CD8-positive, alpha-beta memory T cell (primary cell): ENCODE data around the gene INAFM2. TPM values are rescaled to one million over a fixed set of nuclear protein-coding genes. Genes with fewer than 3 reads are reported as not detected.
A peak's percentile ranks its signal among the peaks of the same experiment; 100 is the strongest.

Source experiments
- CTCF ChIA-PET: fragments of 350-600 bp; sonication (Branson Sonifier 250); formaldehyde crosslinking; loops from one replicate; lab custom pipeline; 2021; ENCODE audit warnings: antibody characterized with exemption; lab: Charles Lee
- POLR2A ChIA-PET: fragments of 350-600 bp; sonication (Branson Sonifier 250); formaldehyde crosslinking; loops from one replicate; lab custom pipeline; 2021; ENCODE audit warnings: antibody characterized with exemption; lab: Charles Lee
- DNase-seq, 5 donors: peaks; one replicate each; pipeline versions ENCODE4 v3.0.0 to v3.0.0-alpha.2; 2020 to 2022; ENCODE audit warnings: mixed read lengths in 1 of 5
- H3K27ac ChIP-seq: one replicate; pipeline ENCODE4 v1.7.0; 2013; ENCODE audit warnings: low read depth, mild to moderate bottlenecking, low read length, moderate library complexity
- H3K27me3 ChIP-seq: 2 replicates; pipeline ENCODE4 v1.7.0; 2013; ENCODE audit warnings: low read length, mild to moderate bottlenecking; ENCODE audit not compliant: insufficient read depth, poor library complexity, severe bottlenecking
- H3K36me3 ChIP-seq: 2 replicates; pipeline ENCODE4 v1.7.0; 2013; ENCODE audit warnings: mild to moderate bottlenecking, low read length, moderate library complexity; ENCODE audit not compliant: insufficient read depth
- H3K4me1 ChIP-seq: 2 replicates; pipeline ENCODE4 v1.7.0; 2013; ENCODE audit warnings: mild to moderate bottlenecking, low read length, moderate library complexity; ENCODE audit not compliant: insufficient read depth
- H3K4me3 ChIP-seq: 2 replicates; pipeline ENCODE4 v1.7.0; 2013; ENCODE audit warnings: mild to moderate bottlenecking, low read length
- H3K9me3 ChIP-seq: 2 replicates; pipeline ENCODE4 v1.7.0; 2013; ENCODE audit warnings: mild to moderate bottlenecking, low read length
- H3K27ac Mint-ChIP-seq, 8 donors: one replicate each; pipeline ENCODE4 v1.8.0; 2020 to 2021; ENCODE audit warnings: mixed read lengths in 8 of 8, mild to moderate bottlenecking in 6 of 8, inconsistent platforms in 3 of 8, moderate library complexity in 3 of 8
- H3K27me3 Mint-ChIP-seq, 2 donors: one replicate each; pipeline ENCODE4 v1.8.0; 2020 to 2021; ENCODE audit warnings: mixed read lengths in 2 of 2, mild to moderate bottlenecking in 1 of 2, moderate library complexity in 1 of 2
- H3K36me3 Mint-ChIP-seq, 3 donors: one replicate each; pipeline ENCODE4 v1.8.0; 2020 to 2021; ENCODE audit warnings: mixed read lengths in 3 of 3, inconsistent platforms in 1 of 3, mild to moderate bottlenecking in 1 of 3
- H3K4me1 Mint-ChIP-seq, 3 donors: one replicate each; pipeline ENCODE4 v1.8.0; 2020 to 2021; ENCODE audit warnings: mixed read lengths in 3 of 3, inconsistent platforms in 1 of 3, mild to moderate bottlenecking in 1 of 3
- H3K4me3 Mint-ChIP-seq, 7 donors: one replicate each; pipeline ENCODE4 v1.8.0; 2020 to 2021; ENCODE audit warnings: mixed read lengths in 7 of 7, mild to moderate bottlenecking in 6 of 7, moderate library complexity in 4 of 7, inconsistent platforms in 2 of 7
- H3K9me3 Mint-ChIP-seq, 5 donors: one replicate each; pipeline ENCODE4 v1.8.0; 2020 to 2022; ENCODE audit warnings: mixed read lengths in 5 of 5, mild to moderate bottlenecking in 3 of 5, moderate library complexity in 2 of 5, inconsistent platforms in 1 of 5
- polyA plus RNA-seq: library from polyadenylated mRNA; unstranded; fragments of 300-500 nt; fragmentation: Illumina TruSeq; gene quantifications from one replicate; pipeline ENCODE4 v1.2.3, GENCODE V29; 2021
- total RNA-seq, 2 experiments: library from RNA; stranded (reverse); gene quantifications; one replicate each; pipeline ENCODE4 v1.2.3, GENCODE V29; 2021

The INAFM2 gene
- total and polyA plus RNA-seq, 3 experiments from 2014 or later: 2.7 to 15.3 (median 13.5) TPM

DNA sequence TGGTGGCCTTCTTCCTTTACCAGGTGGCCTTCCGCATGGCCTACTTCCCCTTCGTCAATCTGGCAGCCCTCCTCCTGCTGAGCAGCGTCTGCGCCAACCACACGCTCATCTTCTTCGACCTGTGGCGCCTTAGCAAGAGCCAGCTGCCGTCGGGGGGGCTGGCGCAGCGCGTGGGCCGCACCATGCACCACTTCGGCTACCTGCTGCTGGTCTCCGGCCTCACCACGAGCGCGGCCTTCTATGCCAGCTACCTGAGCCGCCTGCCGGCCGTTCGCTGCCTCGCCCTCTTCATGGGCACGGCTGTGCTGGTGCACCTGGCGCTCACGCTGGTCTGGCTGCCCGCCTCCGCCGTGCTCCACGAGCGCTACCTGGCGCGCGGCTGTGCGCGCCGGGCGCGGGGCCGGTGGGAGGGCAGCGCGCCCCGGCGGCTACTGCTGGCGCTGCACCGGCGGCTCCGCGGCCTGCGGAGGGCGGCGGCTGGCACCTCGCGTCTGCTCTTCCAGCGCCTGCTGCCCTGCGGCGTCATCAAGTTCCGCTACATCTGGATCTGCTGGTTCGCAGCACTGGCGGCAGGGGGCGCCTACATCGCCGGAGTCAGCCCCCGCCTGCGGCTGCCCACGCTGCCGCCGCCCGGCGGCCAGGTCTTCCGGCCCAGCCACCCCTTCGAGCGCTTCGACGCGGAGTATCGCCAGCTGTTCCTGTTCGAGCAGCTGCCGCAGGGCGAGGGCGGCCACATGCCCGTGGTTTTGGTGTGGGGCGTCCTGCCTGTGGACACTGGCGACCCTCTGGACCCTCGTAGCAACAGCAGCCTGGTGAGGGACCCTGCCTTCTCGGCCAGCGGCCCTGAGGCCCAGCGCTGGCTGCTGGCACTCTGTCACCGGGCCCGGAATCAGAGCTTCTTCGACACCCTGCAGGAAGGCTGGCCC is 44.5 kb downstream of the INAFM2 start:
- peak overlapping the region; percentile 77 to 90 (median 82) for H3K4me3 Mint-ChIP-seq
- Histone ChIP-seq H3K36me3 (no peaks in the 10 kb centered on the region), H3K4me1 (peaks cover 29% of the 10 kb centered on the region), H3K27ac (no peak overlapping the region), H3K9me3 (no peaks in the 10 kb centered on the region), H3K27me3 (no peaks in the 10 kb centered on the region), H3K4me3 (peak overlapping the region; percentile 66)
- peaks cover 0 to 1% of the 10 kb centered on the region in 2 donors for H3K27me3 Mint-ChIP-seq
- DNase-seq: peak; percentile 81 to 92 (median 87)
- POLR2A ChIA-PET: interaction anchor here (0.6 to 1.3 kb wide), 5 partner anchors 16 to 222 kb away, joined by 3 to 9 read pairs (median 4); partner anchors contain the start of gene IVD
- H3K4me1 Mint-ChIP-seq: peaks cover 23 to 40% (median 31%) of the 10 kb centered on the region in 3 donors
- CTCF ChIA-PET: interaction anchor here (0.6 to 3.6 kb wide), 25 partner anchors 8 to 376 kb away, joined by 3 to 41 read pairs (median 6); partner anchors contain the start of genes CCDC32, CCDC9B, INAFM2 and IVD
- H3K9me3 Mint-ChIP-seq: no peaks in the 10 kb centered on the region
- no peaks in the 10 kb centered on the region for H3K36me3 Mint-ChIP-seq
- peak overlapping the region; percentile 4 to 97 (median 84) for H3K27ac Mint-ChIP-seq

DNA sequence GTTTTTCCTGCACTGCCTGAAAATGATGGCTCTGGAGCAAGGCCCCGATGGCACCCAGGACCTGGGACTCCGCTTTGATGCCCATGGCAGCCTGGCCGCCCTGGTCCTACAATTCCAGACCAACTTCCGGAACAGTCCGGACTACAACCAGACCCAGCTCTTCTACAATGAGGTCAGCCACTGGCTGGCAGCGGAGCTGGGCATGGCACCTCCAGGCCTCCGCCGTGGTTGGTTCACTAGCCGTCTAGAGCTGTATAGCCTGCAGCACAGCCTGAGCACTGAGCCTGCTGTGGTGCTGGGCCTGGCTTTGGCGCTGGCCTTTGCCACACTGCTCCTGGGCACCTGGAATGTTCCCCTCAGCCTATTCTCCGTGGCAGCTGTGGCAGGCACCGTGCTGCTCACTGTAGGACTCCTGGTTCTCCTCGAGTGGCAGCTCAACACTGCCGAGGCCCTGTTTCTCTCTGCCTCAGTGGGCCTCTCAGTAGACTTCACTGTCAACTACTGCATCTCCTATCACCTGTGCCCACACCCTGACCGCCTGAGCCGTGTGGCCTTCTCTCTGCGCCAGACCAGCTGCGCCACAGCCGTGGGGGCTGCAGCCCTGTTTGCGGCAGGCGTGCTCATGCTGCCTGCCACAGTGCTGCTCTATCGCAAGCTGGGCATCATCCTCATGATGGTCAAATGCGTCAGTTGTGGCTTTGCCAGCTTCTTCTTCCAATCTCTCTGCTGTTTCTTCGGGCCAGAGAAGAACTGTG is 45.4 kb downstream of the INAFM2 start:
- peak overlapping the region in 5 of 8 donors; percentile 54 to 85 (median 79) for H3K27ac Mint-ChIP-seq
- H3K36me3 ChIP-seq: no peaks in the 10 kb centered on the region
- H3K4me3 ChIP-seq: no peak overlapping the region
- H3K27ac ChIP-seq: no peak overlapping the region
- POLR2A ChIA-PET: interaction anchor here (0.6 to 1.3 kb wide), 2 partner anchors 37 to 221 kb away, joined by 3 to 9 read pairs; partner anchors contain the start of gene IVD
- H3K27me3 ChIP-seq: no peaks in the 10 kb centered on the region
- H3K4me3 Mint-ChIP-seq: peak overlapping the region in 6 of 7 donors; percentile 48 to 79 (median 64)
- H3K9me3 Mint-ChIP-seq: no peaks in the 10 kb centered on the region
- DNase-seq: no peak
- peaks cover 23 to 36% (median 31%) of the 10 kb centered on the region in 3 donors for H3K4me1 Mint-ChIP-seq
- no peaks in the 10 kb centered on the region for H3K9me3 ChIP-seq
- CTCF ChIA-PET: interaction anchor here (0.7 to 3.6 kb wide), 25 partner anchors 7 to 375 kb away, joined by 3 to 41 read pairs (median 6); partner anchors contain the start of genes CCDC32, CCDC9B, INAFM2 and IVD
- H3K27me3 Mint-ChIP-seq: peaks cover 0 to 1% of the 10 kb centered on the region in 2 donors
- peaks cover 29% of the 10 kb centered on the region for H3K4me1 ChIP-seq
- H3K36me3 Mint-ChIP-seq: no peaks in the 10 kb centered on the region

DNA sequence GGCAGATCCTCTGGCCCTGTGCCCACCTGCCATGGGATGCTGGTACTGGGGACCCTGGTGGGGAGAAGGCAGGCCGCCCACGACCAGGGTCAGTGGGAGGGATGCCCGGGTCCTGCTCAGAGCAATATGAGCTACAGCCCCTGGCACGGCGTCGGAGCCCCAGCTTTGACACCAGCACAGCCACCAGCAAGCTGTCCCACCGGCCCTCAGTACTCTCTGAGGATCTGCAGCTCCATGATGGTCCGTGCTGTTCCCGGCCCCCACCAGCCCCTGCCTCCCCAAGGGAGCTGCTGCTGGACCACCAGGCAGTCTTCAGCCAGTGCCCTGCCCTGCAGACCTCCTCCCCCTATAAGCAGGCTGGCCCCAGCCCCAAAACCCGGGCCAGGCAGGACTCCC is 46.0 kb downstream of the INAFM2 start:
- no peaks in the 10 kb centered on the region for H3K36me3 Mint-ChIP-seq
- no peaks in the 10 kb centered on the region for H3K27me3 ChIP-seq
- H3K4me3 ChIP-seq: no peak overlapping the region
- H3K27me3 Mint-ChIP-seq: peaks cover 0 to 1% of the 10 kb centered on the region in 2 donors
- peaks cover 29% of the 10 kb centered on the region for H3K4me1 ChIP-seq
- H3K9me3 ChIP-seq: no peaks in the 10 kb centered on the region
- peak overlapping the region in 3 of 7 donors; percentile 48 to 79 (median 74) for H3K4me3 Mint-ChIP-seq
- ChIA-PET CTCF (interaction anchor here (0.9 to 3.6 kb wide), 13 partner anchors 9 to 90 kb away, joined by 3 to 41 read pairs (median 7); partner anchors contain the start of genes ANKRD63, CCDC9B, IVD and KNSTRN), POLR2A (interaction anchor here (1.3 kb wide), 1 partner anchor 36 kb away, joined by 3 read pairs; the partner anchor contains the start of gene IVD)
- H3K27ac Mint-ChIP-seq: peak overlapping the region in 2 of 8 donors; percentile 72 to 84
- no peak for DNase-seq
- H3K9me3 Mint-ChIP-seq: no peaks in the 10 kb centered on the region
- no peaks in the 10 kb centered on the region for H3K36me3 ChIP-seq
- H3K4me1 Mint-ChIP-seq: peaks cover 23 to 31% (median 31%) of the 10 kb centered on the region in 3 donors
- no peak overlapping the region for H3K27ac ChIP-seq

DNA sequence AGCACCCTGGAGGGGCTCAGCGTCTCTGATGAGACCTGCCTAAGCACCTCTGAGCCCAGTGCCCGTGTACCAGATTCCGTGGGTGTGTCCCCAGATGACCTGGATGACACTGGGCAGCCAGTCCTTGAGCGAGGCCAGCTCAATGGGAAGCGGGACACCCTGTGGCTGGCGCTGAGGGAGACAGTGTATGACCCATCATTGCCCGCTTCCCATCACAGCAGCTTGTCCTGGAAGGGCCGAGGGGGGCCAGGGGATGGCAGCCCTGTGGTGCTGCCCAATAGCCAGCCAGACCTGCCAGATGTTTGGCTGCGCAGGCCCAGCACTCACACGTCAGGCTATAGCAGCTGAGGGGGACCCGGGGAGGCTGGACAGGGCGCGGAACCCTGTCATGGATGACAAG is 46.5 kb downstream of the INAFM2 start:
- Histone ChIP-seq H3K4me3 (no peak overlapping the region), H3K9me3 (no peaks in the 10 kb centered on the region), H3K27ac (no peak overlapping the region), H3K36me3 (no peaks in the 10 kb centered on the region), H3K27me3 (no peaks in the 10 kb centered on the region), H3K4me1 (peaks cover 29% of the 10 kb centered on the region)
- POLR2A ChIA-PET: no interaction called here
- Mint-ChIP-seq H3K27me3 (peaks cover 0 to 1% of the 10 kb centered on the region in 2 donors), H3K36me3 (no peaks in the 10 kb centered on the region), H3K9me3 (no peaks in the 10 kb centered on the region), H3K4me3 (no peak overlapping the region), H3K27ac (no peak overlapping the region), H3K4me1 (peaks cover 23 to 31% (median 31%) of the 10 kb centered on the region in 3 donors)
- CTCF ChIA-PET: interaction anchor here (0.9 to 3.6 kb wide), 8 partner anchors 13 to 91 kb away, joined by 3 to 41 read pairs (median 11); partner anchors contain the start of genes ANKRD63, CCDC9B, KNSTRN and PLCB2
- no peak for DNase-seq

DNA sequence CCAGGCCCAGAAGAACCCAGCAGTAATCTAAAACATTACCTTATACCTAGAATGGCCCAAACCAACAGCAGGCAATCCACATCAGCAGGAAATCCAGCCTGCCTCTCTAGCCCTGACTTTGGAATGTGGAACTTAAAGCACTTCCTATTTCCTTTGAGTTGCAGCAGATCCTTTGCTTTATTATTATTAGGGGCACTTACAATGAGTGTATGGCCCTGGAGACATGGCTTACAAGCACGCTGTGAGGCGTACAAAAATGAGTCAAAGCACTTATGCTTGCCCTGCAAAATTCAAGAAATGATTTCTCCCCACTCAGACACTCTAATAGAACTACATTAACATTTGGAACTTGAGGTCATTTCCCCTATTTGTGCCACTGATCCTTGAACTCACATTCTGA is 49.5 kb downstream of the INAFM2 start:
- no peak overlapping the region for H3K4me3 ChIP-seq
- H3K9me3 ChIP-seq: no peaks in the 10 kb centered on the region
- peaks cover 0 to 1% of the 10 kb centered on the region in 2 donors for H3K27me3 Mint-ChIP-seq
- peaks cover 4% of the 10 kb centered on the region for H3K4me1 ChIP-seq
- no peaks in the 10 kb centered on the region for H3K36me3 Mint-ChIP-seq
- H3K27ac Mint-ChIP-seq: no peak overlapping the region
- no peak overlapping the region for H3K27ac ChIP-seq
- H3K36me3 ChIP-seq: no peaks in the 10 kb centered on the region
- CTCF ChIA-PET: interaction anchor here (1.4 kb wide), 1 partner anchor 8 kb away, joined by 4 read pairs; no protein-coding TSS in a partner anchor
- no peak overlapping the region for H3K4me3 Mint-ChIP-seq
- peaks cover 1 to 6% (median 5%) of the 10 kb centered on the region in 3 donors for H3K4me1 Mint-ChIP-seq
- H3K27me3 ChIP-seq: no peaks in the 10 kb centered on the region
- DNase-seq: no peak
- POLR2A ChIA-PET: no interaction called here
- H3K9me3 Mint-ChIP-seq: no peaks in the 10 kb centered on the region

Other genes with a start within 250 kb of the INAFM2 start
- gene BMF, start 214.8 kb upstream of the INAFM2 start, total RNA-seq: 10 to 100 TPM; 15.3 to 16.8 TPM
- gene BMF, start 214.8 kb upstream of the INAFM2 start, polyA plus RNA-seq: 2.3 TPM
- gene BUB1B, start 162.6 kb upstream of the INAFM2 start, total RNA-seq: 10 to 100 TPM; 44.4 to 50.3 TPM
- gene BUB1B, start 162.6 kb upstream of the INAFM2 start, polyA plus RNA-seq: 0.26 TPM
- gene PAK6, start 84.6 kb upstream of the INAFM2 start, total RNA-seq: 1 to 10 TPM; 1.7 to 1.9 TPM
- gene PAK6, start 84.6 kb upstream of the INAFM2 start, polyA plus RNA-seq: 2.8 TPM
- not detected for gene ANKRD63, start 40.6 kb upstream of the INAFM2 start, total RNA-seq
- not detected for gene ANKRD63, start 40.6 kb upstream of the INAFM2 start, polyA plus RNA-seq
- gene PLCB2, start 15.8 kb upstream of the INAFM2 start, total RNA-seq: 10 to 100 TPM; 57.3 to 57.7 TPM
- 34.8 TPM for gene PLCB2, start 15.8 kb upstream of the INAFM2 start, polyA plus RNA-seq
- under 1 TPM; 0.39 to 0.47 TPM for gene CCDC9B, start 17.2 kb downstream of the INAFM2 start, total RNA-seq
- gene CCDC9B, start 17.2 kb downstream of the INAFM2 start, polyA plus RNA-seq: 0.08 TPM
- gene PHGR1, start 27.3 kb downstream of the INAFM2 start, total RNA-seq: not detected
- gene PHGR1, start 27.3 kb downstream of the INAFM2 start, polyA plus RNA-seq: not detected
- 1 to 10 TPM in 1 of 2 experiments, under 1 TPM in 1; 0.18 to 1.1 TPM for gene DISP2, start 34.5 kb downstream of the INAFM2 start, total RNA-seq
- 1.1 TPM for gene DISP2, start 34.5 kb downstream of the INAFM2 start, polyA plus RNA-seq
- gene KNSTRN, start 59.0 kb downstream of the INAFM2 start, total RNA-seq: 10 to 100 TPM; 42.8 to 49.9 TPM
- 3.6 TPM for gene KNSTRN, start 59.0 kb downstream of the INAFM2 start, polyA plus RNA-seq
- gene IVD, start 82.1 kb downstream of the INAFM2 start, total RNA-seq: 10 to 100 TPM; 68.5 to 80.1 TPM
- 56.0 TPM for gene IVD, start 82.1 kb downstream of the INAFM2 start, polyA plus RNA-seq
- gene BAHD1, start 117.3 kb downstream of the INAFM2 start, total RNA-seq: 10 to 100 TPM; 23.6 to 24.9 TPM
- 4.1 TPM for gene BAHD1, start 117.3 kb downstream of the INAFM2 start, polyA plus RNA-seq
- gene CHST14, start 147.3 kb downstream of the INAFM2 start, total RNA-seq: 10 to 100 TPM; 13.1 to 13.3 TPM
- 1.7 TPM for gene CHST14, start 147.3 kb downstream of the INAFM2 start, polyA plus RNA-seq
- 10 to 100 TPM; 31.4 to 34.9 TPM for gene CCDC32, start 241.3 kb downstream of the INAFM2 start, total RNA-seq
- 42.2 TPM for gene CCDC32, start 241.3 kb downstream of the INAFM2 start, polyA plus RNA-seq
- gene RPUSD2, start 245.6 kb downstream of the INAFM2 start, total RNA-seq: 10 to 100 TPM; 25.1 to 30.3 TPM
- 20.8 TPM for gene RPUSD2, start 245.6 kb downstream of the INAFM2 start, polyA plus RNA-seq